K562 (cell line): ENCODE data around the gene STK33. TPM values are rescaled to one million over a fixed set of nuclear protein-coding genes. Genes with fewer than 3 reads are reported as not detected.
A peak's percentile ranks its signal among the peaks of the same experiment; 100 is the strongest.

Experiments
- ATAC-seq: fragments of 200-7000 bp; cut with Tn5 transposase; 3 replicates; pipeline ENCODE4 v1.9.1; 2020; ENCODE audit warnings: moderate library complexity
- BruUV-seq: library from RNA; stranded (reverse); fragments of 400-500 nt; replicated peaks from 2 replicates; lab custom pipeline; 2021; lab: Mats Ljungman, UMichigan
- CTCF ChIA-PET: fragments of 300-600 bp; formaldehyde crosslinking; extraction: SDS; loops from one replicate; lab custom pipeline; 2021; ENCODE audit warnings: low intra/inter-chr PET ratio; lab: Yijun Ruan, JAX
- POLR2A ChIA-PET: fragments of 300-600, 350-650 bp; sonication (Branson Sonifier 250); formaldehyde crosslinking; extraction: SDS; loops from one replicate; lab custom pipeline; 2021; ENCODE audit warnings: antibody characterized with exemption, inconsistent platforms; lab: Yijun Ruan, JAX
- DNase-seq, 4 experiments: peaks; one replicate each; pipeline versions ENCODE4 v3.0.0 to v3.0.0-alpha.2; 2011 to 2018; ENCODE audit warnings: low spot score in 3 of 4, mixed read lengths in 3 of 4; ENCODE audit errors: extremely low read depth in 1 of 4
- FAIRE-seq: peaks from 2 replicates; lab custom pipeline; 2011; peaks lifted over from hg19 to GRCh38; lab: Jason Lieb, UNC
- H2AFZ ChIP-seq: 2 replicates; pipeline ENCODE4 v1.6.0; 2011; ENCODE audit warnings: low read depth, low read length, control low read depth, inconsistent platforms
- H3K27ac ChIP-seq: fragments of 200-600 bp; 3 replicates; pipeline ENCODE4 v1.8.0; 2011; ENCODE audit warnings: low read depth, mild to moderate bottlenecking, control low read depth, inconsistent platforms, low read length, moderate library complexity, mixed read lengths; ENCODE audit errors: extremely low read depth
- H3K27me3 ChIP-seq, 2 experiments: fragments of 300-600 bp in 1 of 2; 2 replicates in 1 of 2; 3 replicates in 1 of 2; pipeline versions ENCODE4 v1.6.0 to v1.8.0; 2011; ENCODE audit warnings: inconsistent platforms in 2 of 2, low read length in 2 of 2, mild to moderate bottlenecking in 1 of 2, mixed read lengths in 1 of 2, moderate library complexity in 1 of 2; ENCODE audit not compliant: control insufficient read depth in 2 of 2, insufficient read depth in 2 of 2
- H3K36me3 ChIP-seq: fragments of 300-600 bp; 3 replicates; pipeline ENCODE4 v1.8.0; 2011; ENCODE audit warnings: mild to moderate bottlenecking, low read length, inconsistent platforms; ENCODE audit not compliant: control insufficient read depth, insufficient read depth
- H3K4me1 ChIP-seq, 2 experiments: fragments of 200-600 bp in 1 of 2; replicated peaks in 1 of 2; 2 replicates in 1 of 2; 3 replicates in 1 of 2; pipeline versions ENCODE4 v1.5.1 to v1.8.0; 2011; ENCODE audit warnings: inconsistent platforms in 2 of 2, low read length in 2 of 2, mild to moderate bottlenecking in 1 of 2, mixed read lengths in 1 of 2, moderate library complexity in 1 of 2; ENCODE audit not compliant: control insufficient read depth in 2 of 2, insufficient read depth in 2 of 2
- H3K4me2 ChIP-seq: 2 replicates; pipeline ENCODE4 v1.6.1; 2011; ENCODE audit warnings: low read length, control low read depth, inconsistent platforms, mixed read lengths; ENCODE audit not compliant: insufficient read depth
- H3K4me3 ChIP-seq: fragments of 200-600 bp; sonication (generic), shearing (Covaris generic); 2 replicates; pipeline ENCODE4 v1.5.1; 2016; ENCODE audit warnings: control low read depth, inconsistent platforms
- H3K79me2 ChIP-seq: fragments of 200-600 bp; 3 replicates; pipeline ENCODE4 v1.8.0; 2011; ENCODE audit warnings: low read length, inconsistent platforms; ENCODE audit not compliant: control insufficient read depth, insufficient read depth
- H3K9ac ChIP-seq, 2 experiments: 2 replicates each; pipeline versions ENCODE4 v1.6.0 to v1.6.1; 2011; ENCODE audit warnings: low read depth in 2 of 2, low read length in 2 of 2, control low read depth in 1 of 2, inconsistent platforms in 1 of 2, mild to moderate bottlenecking in 1 of 2, mixed read lengths in 1 of 2; ENCODE audit not compliant: insufficient read depth in 1 of 2
- H3K9me1 ChIP-seq: one replicate; pipeline ENCODE4 v1.6.0; 2011; ENCODE audit warnings: inconsistent platforms, mild to moderate bottlenecking, low read length, moderate library complexity; ENCODE audit not compliant: control insufficient read depth, insufficient read depth
- H3K9me3 ChIP-seq: replicated peaks from 2 replicates; pipeline ENCODE4 v1.5.1; 2011; ENCODE audit warnings: low read depth, low read length, inconsistent platforms; ENCODE audit not compliant: control insufficient read depth, insufficient read depth
- H4K20me1 ChIP-seq: replicated peaks from 2 replicates; pipeline ENCODE4 v1.6.1; 2011; ENCODE audit warnings: low read length, inconsistent platforms, mixed read lengths; ENCODE audit not compliant: control insufficient read depth, insufficient read depth
- AFF1 ChIP-seq, 2 experiments: fragments of 450-650 bp; IDR thresholded peaks; 2 replicates each; pipeline ENCODE4 v1.6.1; 2018; ENCODE audit warnings: mild to moderate bottlenecking in 2 of 2, low read depth in 1 of 2; ENCODE audit not compliant: partially characterized antibody in 2 of 2
- FOSL1 ChIP-seq: fragments of 200-800 bp; sonication (Bioruptor generic); conservative IDR thresholded peaks from 2 replicates; pipeline ENCODE4 v1.6.1; 2016; ENCODE audit warnings: missing genetic modification characterization, missing compliant biosample characterization
- NR1H2 ChIP-seq: sonication (generic); formaldehyde crosslinking; IDR thresholded peaks from 2 replicates; pipeline ENCODE4 v1.4.0; 2020; ENCODE audit warnings: mild to moderate bottlenecking, missing genetic modification reagents
- WGBS: fragments of 100-300 bp; shearing (Covaris generic); methylation state at CpG from one replicate; pipeline ENCODE4 v1.1.6; 2016; ENCODE audit warnings: low coverage, mixed read lengths; ENCODE audit not compliant: insufficient coverage; ENCODE audit errors: missing lambda C conversion rate; 5-methylcytosine and 5-hydroxymethylcytosine counted together
- in situ Hi-C: fragments of 300-500 bp; cut with MboI; formaldehyde crosslinking; loops from 4 replicates; pipeline ENCODE4 v1.15.0; 2018; ENCODE audit warnings: inconsistent platforms, mixed read lengths
- intact Hi-C: fragments of 100-400 bp; cut with micrococcal nuclease; formaldehyde crosslinking; loops from 2 replicates; pipeline ENCODE4 v1.14.2; 2022
- polyA plus RNA-seq, 8 experiments: library from polyadenylated mRNA; depleted of rRNA in 4 of 8; stranded (reverse) in 5 of 8; unstranded in 3 of 8; fragments of >200 nt; fragmentation: Nextera tagmentation in 2 of 8; fragmentation: Illumina TruSeq in 1 of 8; extraction: Ambion mirVana in 2 of 8; extraction: Trizol in 1 of 8; gene quantifications; 2 replicates each; pipeline versions ENCODE4 v1.2.1 to v1.2.3, GENCODE V29; 2011 to 2014; ENCODE audit warnings: inconsistent platforms in 1 of 8, missing spikeins in 1 of 8
- total RNA-seq, 7 experiments: library from RNA; depleted of rRNA in 6 of 7; stranded (reverse); fragments of >200 nt in 6 of 7; fragmentation: Illumina TruSeq in 2 of 7; extraction: Trizol in 2 of 7; gene quantifications; 2 replicates each; pipeline versions ENCODE4 v1.2.1 to v1.2.3, GENCODE V29; 2011 to 2021; ENCODE audit warnings: low replicate concordance in 1 of 7
- TF ChIP-seq, protein P1 (sequence below): fragments of 250-450 bp; sonication (Bioruptor Pico); IDR thresholded peaks from 2 replicates; pipeline ENCODE4 v1.4.0; 2020; ENCODE audit warnings: mild to moderate bottlenecking, moderate library complexity, borderline replicate concordance

Gene STK33
- total and polyA plus RNA-seq, 9 of the 15 experiments (the other 6 are each of a cell fraction or from before 2014, with no cell fraction given): not detected

DNA sequence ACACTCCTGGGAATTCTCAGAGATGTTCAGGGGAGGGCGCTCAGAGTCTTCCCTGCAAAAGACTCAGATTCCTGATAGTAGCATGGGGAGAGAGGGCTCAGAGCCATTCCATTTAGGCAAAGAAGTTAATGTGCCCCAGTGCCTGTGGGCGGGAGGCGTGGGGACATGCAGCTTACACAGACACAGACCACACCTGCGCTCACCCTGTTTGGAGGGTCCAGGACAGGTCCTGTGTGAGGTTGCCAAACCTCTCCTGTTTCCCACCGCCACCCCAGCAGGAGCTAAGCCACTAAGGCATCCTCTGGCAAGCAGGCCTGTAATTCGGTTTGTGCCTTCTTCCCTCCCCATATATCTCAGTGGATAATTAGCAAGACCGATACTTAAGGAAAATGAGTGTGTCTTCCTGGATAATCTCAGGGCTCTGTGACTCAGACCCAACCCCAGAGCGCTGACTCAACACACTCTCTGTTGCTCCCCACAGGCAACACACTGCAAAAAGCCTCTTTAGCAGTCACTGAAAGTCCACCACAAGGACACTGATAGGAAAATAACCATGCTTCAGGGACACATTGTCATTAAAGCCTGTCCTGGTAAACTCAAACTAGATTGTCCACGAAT lies 211.5 kb downstream of the STK33 start:
- intact Hi-C loops: no loop called here
- Histone ChIP-seq H3K79me2 (no peaks in the 10 kb centered on the region), H3K4me2 (no peak overlapping the region), H3K27ac (no peak overlapping the region), H3K9me3 (no peaks in the 10 kb centered on the region), H3K9ac (no peak overlapping the region), H2AFZ (no peak overlapping the region), H4K20me1 (no peaks in the 10 kb centered on the region), H3K36me3 (no peaks in the 10 kb centered on the region), H3K9me1 (no peaks in the 10 kb centered on the region), H3K4me1 (peaks cover 3 to 6% of the 10 kb centered on the region in 2 experiments; a peak in 3 of 5 replicates), H3K27me3 (peaks cover 2 to 30% of the 10 kb centered on the region in 2 experiments; a peak in 3 of 5 replicates), H3K4me3 (no peak overlapping the region)
- ChIA-PET CTCF (no interaction called here), POLR2A (interaction anchor here (0.6 to 1.3 kb wide), 3 partner anchors 13 to 366 kb away, joined by 3 read pairs; no protein-coding TSS in a partner anchor)
- 2% methylated on average over 9 of the region's 9 CpGs for WGBS
- in situ Hi-C loops: no loop called here
- BruUV-seq: no TSS peak
- 0 out of 3 replicates have a peak, but pooled peaks have one; percentile 23 for ATAC-seq
- peak in 1 of 4 experiments; percentile 8 for DNase-seq
- no peak for TF ChIP-seq NR1H2 (CRISPR knock-in tag)
- TF ChIP-seq, protein P1, sequence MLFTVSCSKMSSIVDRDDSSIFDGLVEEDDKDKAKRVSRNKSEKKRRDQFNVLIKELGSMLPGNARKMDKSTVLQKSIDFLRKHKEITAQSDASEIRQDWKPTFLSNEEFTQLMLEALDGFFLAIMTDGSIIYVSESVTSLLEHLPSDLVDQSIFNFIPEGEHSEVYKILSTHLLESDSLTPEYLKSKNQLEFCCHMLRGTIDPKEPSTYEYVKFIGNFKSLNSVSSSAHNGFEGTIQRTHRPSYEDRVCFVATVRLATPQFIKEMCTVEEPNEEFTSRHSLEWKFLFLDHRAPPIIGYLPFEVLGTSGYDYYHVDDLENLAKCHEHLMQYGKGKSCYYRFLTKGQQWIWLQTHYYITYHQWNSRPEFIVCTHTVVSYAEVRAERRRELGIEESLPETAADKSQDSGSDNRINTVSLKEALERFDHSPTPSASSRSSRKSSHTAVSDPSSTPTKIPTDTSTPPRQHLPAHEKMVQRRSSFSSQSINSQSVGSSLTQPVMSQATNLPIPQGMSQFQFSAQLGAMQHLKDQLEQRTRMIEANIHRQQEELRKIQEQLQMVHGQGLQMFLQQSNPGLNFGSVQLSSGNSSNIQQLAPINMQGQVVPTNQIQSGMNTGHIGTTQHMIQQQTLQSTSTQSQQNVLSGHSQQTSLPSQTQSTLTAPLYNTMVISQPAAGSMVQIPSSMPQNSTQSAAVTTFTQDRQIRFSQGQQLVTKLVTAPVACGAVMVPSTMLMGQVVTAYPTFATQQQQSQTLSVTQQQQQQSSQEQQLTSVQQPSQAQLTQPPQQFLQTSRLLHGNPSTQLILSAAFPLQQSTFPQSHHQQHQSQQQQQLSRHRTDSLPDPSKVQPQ (CRISPR knock-in tag): no peak
- peak; percentile 84 for TF ChIP-seq FOSL1 (tag)
- TF ChIP-seq AFF1 (IDR thresholded peaks at IDR 0.05; ENCODE audit: low read depth in 1 of 2, partially characterized antibody in 2 of 2): no peak
- FAIRE-seq: no peak
